ENCODE results near the gene JAG1. TPM values are rescaled to one million over a fixed set of nuclear protein-coding genes. Genes with fewer than 3 reads are reported as not detected.
A peak's percentile ranks its signal among the peaks of the same experiment; 100 is the strongest.

Gene JAG1
- total and polyA plus RNA-seq, 2 donors (not counting 3 experiments of a cell fraction or from before 2014, with no cell fraction given), result 19.7 to 37.0 TPM

DNA sequence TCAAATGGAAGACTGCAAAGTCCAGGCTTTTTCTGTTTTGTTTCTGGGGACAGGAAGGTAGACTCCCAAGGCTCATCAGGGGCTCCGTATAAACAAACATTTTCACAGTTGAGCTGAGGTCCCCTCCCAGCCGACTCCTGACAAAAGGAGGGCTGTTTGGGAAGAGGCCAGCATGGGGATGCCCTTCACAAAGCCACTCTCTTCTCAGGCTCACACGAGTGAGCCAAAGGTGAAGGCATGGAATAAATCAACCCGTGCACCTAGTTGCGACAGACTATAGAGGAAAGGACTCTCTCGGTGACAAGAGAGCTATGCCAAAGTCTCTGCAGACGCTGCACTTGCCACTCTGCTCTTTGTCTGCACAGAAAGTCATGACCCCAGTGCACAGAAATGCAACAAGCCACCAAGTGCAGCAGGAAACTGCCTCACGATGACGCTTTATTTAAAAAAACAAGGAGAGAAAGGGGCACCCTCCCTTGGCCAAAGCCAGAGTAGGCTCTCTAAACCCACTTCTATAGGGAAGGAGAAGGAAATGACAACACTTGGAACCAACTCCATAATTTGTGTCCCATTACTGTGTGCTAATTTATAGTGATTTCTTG is 21.0 kb downstream of the JAG1 start:
- H3K4me1 ChIP-seq (ENCODE audit: control insufficient read depth, extremely low read depth, insufficient read depth, low read length), result peaks cover 30% of the 10 kb centered on the region
- CTCF ChIA-PET, result interaction anchor here (1.0 to 3.6 kb wide), 5 partner anchors 9 to 44 kb away, joined by 3 to 20 read pairs (median 5); partner anchors contain the start of gene JAG1
- H2AFZ ChIP-seq (ENCODE audit: low read depth, low read length), result no peak overlapping the region
- peaks cover 12 to 33% of the 10 kb centered on the region in 2 experiments for H3K36me3 ChIP-seq (ENCODE audit: control insufficient read depth in 2 of 2, extremely low read depth in 1 of 2, insufficient read depth in 2 of 2, low read length in 2 of 2)
- TF ChIP-seq FOS (IDR thresholded peaks at IDR 0.05; ENCODE audit: borderline replicate concordance, insufficient read depth, low read length) (no peak), JUN (IDR thresholded peaks at IDR 0.05; ENCODE audit: borderline replicate concordance, insufficient read depth, insufficient read length, low read depth) (peak; percentile 21)
- peak overlapping the region; percentile 29 for H3K9ac ChIP-seq (replicated peaks; ENCODE audit: extremely low read depth, insufficient read depth, low read length)
- H3K4me2 ChIP-seq (ENCODE audit: insufficient read depth, low read length), result peak overlapping the region; percentile 73
- intact Hi-C loops (cut with micrococcal nuclease) (loop anchor here (2.0 to 5.0 kb wide), 3 partner anchors 14 to 620 kb away; no protein-coding TSS in a partner anchor), dilution Hi-C loops (cut with MboI; ENCODE audit: extremely low pct_ligation_motif_present, low sequenced_read_pairs) (no loop called here)
- POLR2A ChIA-PET, result no interaction called here
- H3K27ac ChIP-seq (ENCODE audit: insufficient read depth, low read depth, low read length), result peak overlapping the region; percentile 74
- H3K9me1 ChIP-seq (replicated peaks; ENCODE audit: control insufficient read depth, extremely low read depth, insufficient read depth, low read length), result no peaks in the 10 kb centered on the region
- peaks cover 4% of the 10 kb centered on the region for H3K79me2 ChIP-seq (ENCODE audit: control insufficient read depth, insufficient read depth, low read length)
- no TSS peak for BruUV-seq (replicated peaks)
- no peaks in the 10 kb centered on the region for H3K27me3 ChIP-seq (ENCODE audit: control insufficient read depth in 2 of 2, insufficient read depth in 2 of 2, low read length in 2 of 2)
- H3K9me3 ChIP-seq (replicated peaks; ENCODE audit: control insufficient read depth, insufficient read depth, low read length), result no peaks in the 10 kb centered on the region
- DNase-seq (ENCODE audit: low read depth, low spot score), result peak; percentile 53
- H3K4me3 ChIP-seq (replicated peaks in 1 of 3; ENCODE audit: insufficient read depth in 1 of 3, low read depth in 1 of 3, low read length in 3 of 3), result no peak overlapping the region
- FAIRE-seq, result peak; percentile 86
- H4K20me1 ChIP-seq (replicated peaks; ENCODE audit: control insufficient read depth, extremely low read depth, insufficient read depth, low read length), result no peaks in the 10 kb centered on the region

DNA sequence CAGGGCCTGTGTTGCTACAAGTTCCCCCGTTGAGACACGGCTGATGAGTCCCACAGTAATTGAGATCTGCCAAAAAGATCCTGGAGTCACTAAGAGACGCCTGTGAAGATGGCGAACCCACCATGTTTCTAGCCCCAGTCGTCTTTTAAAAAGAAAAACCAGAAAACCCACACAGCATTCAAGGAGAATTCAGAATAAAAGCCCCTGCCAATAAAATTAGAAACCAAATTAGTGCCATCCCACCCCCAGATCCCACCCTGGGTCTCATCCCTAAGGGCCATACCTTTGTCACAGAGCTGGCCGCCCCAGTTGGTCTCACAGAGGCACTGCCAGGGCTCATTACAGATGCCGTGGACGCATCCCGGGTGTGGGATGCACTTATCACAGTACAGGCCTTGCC is 21.6 kb downstream of the JAG1 start:
- H3K27ac ChIP-seq (ENCODE audit: insufficient read depth, low read depth, low read length), result no peak overlapping the region
- no peak for TF ChIP-seq MYC (IDR thresholded peaks at IDR 0.05; ENCODE audit: low read depth, low read length)
- no peak for TF ChIP-seq FOS (IDR thresholded peaks at IDR 0.05; ENCODE audit: borderline replicate concordance, insufficient read depth, low read length)
- TF ChIP-seq, protein P1, sequence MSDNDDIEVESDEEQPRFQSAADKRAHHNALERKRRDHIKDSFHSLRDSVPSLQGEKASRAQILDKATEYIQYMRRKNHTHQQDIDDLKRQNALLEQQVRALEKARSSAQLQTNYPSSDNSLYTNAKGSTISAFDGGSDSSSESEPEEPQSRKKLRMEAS (IDR thresholded peaks at IDR 0.05; ENCODE audit: insufficient read depth, insufficient read length), result no peak
- TF ChIP-seq, protein P2, sequence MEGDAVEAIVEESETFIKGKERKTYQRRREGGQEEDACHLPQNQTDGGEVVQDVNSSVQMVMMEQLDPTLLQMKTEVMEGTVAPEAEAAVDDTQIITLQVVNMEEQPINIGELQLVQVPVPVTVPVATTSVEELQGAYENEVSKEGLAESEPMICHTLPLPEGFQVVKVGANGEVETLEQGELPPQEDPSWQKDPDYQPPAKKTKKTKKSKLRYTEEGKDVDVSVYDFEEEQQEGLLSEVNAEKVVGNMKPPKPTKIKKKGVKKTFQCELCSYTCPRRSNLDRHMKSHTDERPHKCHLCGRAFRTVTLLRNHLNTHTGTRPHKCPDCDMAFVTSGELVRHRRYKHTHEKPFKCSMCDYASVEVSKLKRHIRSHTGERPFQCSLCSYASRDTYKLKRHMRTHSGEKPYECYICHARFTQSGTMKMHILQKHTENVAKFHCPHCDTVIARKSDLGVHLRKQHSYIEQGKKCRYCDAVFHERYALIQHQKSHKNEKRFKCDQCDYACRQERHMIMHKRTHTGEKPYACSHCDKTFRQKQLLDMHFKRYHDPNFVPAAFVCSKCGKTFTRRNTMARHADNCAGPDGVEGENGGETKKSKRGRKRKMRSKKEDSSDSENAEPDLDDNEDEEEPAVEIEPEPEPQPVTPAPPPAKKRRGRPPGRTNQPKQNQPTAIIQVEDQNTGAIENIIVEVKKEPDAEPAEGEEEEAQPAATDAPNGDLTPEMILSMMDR (IDR thresholded peaks at IDR 0.05; ENCODE audit: extremely low read depth in 1 of 2, insufficient read depth in 1 of 2, low read depth in 1 of 2, low read length in 2 of 2), result no peak
- TF ChIP-seq GATA2 (IDR thresholded peaks at IDR 0.05; ENCODE audit: insufficient read depth, insufficient read length, low read depth, low read length), result no peak
- TF ChIP-seq EZH2 (IDR thresholded peaks at IDR 0.05; ENCODE audit: borderline replicate concordance, low read depth, low read length, severe bottlenecking), result no peak
- TF ChIP-seq POLR2A (IDR thresholded peaks at IDR 0.05; ENCODE audit: low read depth, low read length), result no peak
- TF ChIP-seq POLR2AphosphoS5 (IDR thresholded peaks at IDR 0.05; ENCODE audit: insufficient read depth, low read depth, low read length), result no peak
- no peak for TF ChIP-seq JUN (IDR thresholded peaks at IDR 0.05; ENCODE audit: borderline replicate concordance, insufficient read depth, insufficient read length, low read depth)
- peaks cover 15 to 36% of the 10 kb centered on the region in 2 experiments for H3K36me3 ChIP-seq (ENCODE audit: control insufficient read depth in 2 of 2, extremely low read depth in 1 of 2, insufficient read depth in 2 of 2, low read length in 2 of 2)
- peaks cover 30% of the 10 kb centered on the region for H3K4me1 ChIP-seq (ENCODE audit: control insufficient read depth, extremely low read depth, insufficient read depth, low read length)
- dilution Hi-C loops (cut with MboI; ENCODE audit: extremely low pct_ligation_motif_present, low sequenced_read_pairs), result no loop called here
- no peaks in the 10 kb centered on the region for H3K9me1 ChIP-seq (replicated peaks; ENCODE audit: control insufficient read depth, extremely low read depth, insufficient read depth, low read length)
- FAIRE-seq (no peak), DNase-seq (ENCODE audit: low read depth, low spot score) (no peak)
- no peaks in the 10 kb centered on the region for H3K27me3 ChIP-seq (ENCODE audit: control insufficient read depth in 2 of 2, insufficient read depth in 2 of 2, low read length in 2 of 2)
- no peaks in the 10 kb centered on the region for H3K9me3 ChIP-seq (replicated peaks; ENCODE audit: control insufficient read depth, insufficient read depth, low read length)
- H3K9ac ChIP-seq (replicated peaks; ENCODE audit: extremely low read depth, insufficient read depth, low read length), result no peak overlapping the region
- H3K4me2 ChIP-seq (ENCODE audit: insufficient read depth, low read length), result no peak overlapping the region
- ChIA-PET POLR2A (no interaction called here), CTCF (interaction anchor here (1.2 to 3.6 kb wide), 4 partner anchors 19 to 100 kb away, joined by 4 to 20 read pairs (median 6); partner anchors contain the start of gene JAG1)
- no TSS peak for BruUV-seq (replicated peaks)
- H2AFZ ChIP-seq (ENCODE audit: low read depth, low read length), result no peak overlapping the region
- no peaks in the 10 kb centered on the region for H4K20me1 ChIP-seq (replicated peaks; ENCODE audit: control insufficient read depth, extremely low read depth, insufficient read depth, low read length)
- H3K79me2 ChIP-seq (ENCODE audit: control insufficient read depth, insufficient read depth, low read length), result peaks cover 4% of the 10 kb centered on the region
- intact Hi-C loops (cut with micrococcal nuclease), result loop anchor here (2.0 to 5.0 kb wide), 3 partner anchors 15 to 620 kb away; no protein-coding TSS in a partner anchor
- no peak overlapping the region for H3K4me3 ChIP-seq (replicated peaks in 1 of 3; ENCODE audit: insufficient read depth in 1 of 3, low read depth in 1 of 3, low read length in 3 of 3)

All from endothelial cell of umbilical vein (primary cell).